Transverse colon (tissue), 4 donors: Measurements from ENCODE around the gene VWA8.

Experiments
- CTCF ChIP-seq, 5 experiments: fragments of 200-600 bp in 3 of 5; fragments of 450-650 bp in 2 of 5; sonication (generic) in 3 of 5; IDR thresholded peaks; 1 replicate in 2 of 5; 2 replicates in 3 of 5; pipeline ENCODE4 v1.5.1; 2016 to 2017; ENCODE audit warnings: antibody characterized with exemption in 5 of 5, inconsistent platforms in 3 of 5, mild to moderate bottlenecking in 2 of 5, moderate library complexity in 1 of 5
- POLR2AphosphoS5 ChIP-seq, 3 donors: sonication (generic); formaldehyde crosslinking; IDR thresholded peaks; one replicate each; pipeline ENCODE4 v1.6.1; 2016; ENCODE audit warnings: antibody characterized with exemption in 3 of 3

- TF ChIP-seq CTCF (IDR thresholded peaks at IDR 0.05) (no peak), POLR2AphosphoS5 (IDR thresholded peaks at IDR 0.05) (no peak)
Observed at GRCh38 chr13:41952749-41953148, 8.2 kb downstream of the VWA8 start.
